GM12873 (cell line): Measurements from ENCODE around the gene LRRN2.

Experiments
- CTCF ChIP-seq: IDR thresholded peaks from 2 replicates; pipeline ENCODE4 v1.5.1; 2012; ENCODE audit warnings: low read depth, mild to moderate bottlenecking, moderate library complexity, low read length, control low read depth; ENCODE audit not compliant: insufficient read depth; ENCODE audit errors: missing control alignments

Gene LRRN2

GRCh38 chr1:204589409-204590038 lies 96.0 kb downstream of the LRRN2 start:
- TF ChIP-seq CTCF: no peak

- no peak for TF ChIP-seq CTCF
These were observed 96.7 kb downstream of the LRRN2 start for GRCh38 chr1:204588826-204589225.

GRCh38 chr1:204587621-204588020 lies 97.9 kb downstream of the LRRN2 start:
- TF ChIP-seq CTCF: no peak

GRCh38 chr1:204584699-204585372 lies 100.7 kb downstream of the LRRN2 start:
- TF ChIP-seq CTCF: no peak

DNA sequence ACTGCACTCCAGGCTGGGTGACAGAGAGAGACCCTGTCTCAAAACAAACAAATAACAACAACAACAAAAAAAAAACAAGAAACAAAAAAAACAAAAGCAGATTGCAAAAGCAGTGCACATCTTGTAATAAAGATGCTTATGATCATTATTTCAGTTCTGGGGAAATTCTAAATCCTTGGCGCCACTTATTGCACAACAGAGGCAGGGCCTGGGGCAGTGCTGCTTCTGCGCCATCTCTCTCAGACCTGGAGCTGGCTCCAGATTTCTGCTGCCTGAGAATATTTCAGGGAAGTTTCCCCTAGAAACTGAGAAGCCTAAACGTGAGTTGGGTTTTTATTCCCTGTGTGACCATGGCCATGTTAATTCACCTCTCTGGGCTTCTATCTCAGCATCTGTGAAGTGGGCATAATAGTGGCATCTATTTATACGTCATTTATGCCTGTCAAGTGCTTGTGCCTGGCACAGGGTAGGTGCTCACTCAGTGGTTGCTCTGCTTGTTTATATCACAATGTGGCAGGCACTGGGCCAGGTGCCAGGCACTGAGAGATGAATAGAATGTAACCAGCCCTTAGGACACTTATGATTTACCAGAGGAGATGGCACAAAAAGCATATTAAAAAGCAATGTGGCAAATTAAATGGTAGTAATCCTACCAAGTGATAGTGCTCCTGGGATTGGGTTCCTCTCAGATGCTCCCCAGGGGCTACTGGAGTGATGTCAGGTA lies 101.5 kb downstream of the LRRN2 start:
- TF ChIP-seq CTCF: no peak

DNA sequence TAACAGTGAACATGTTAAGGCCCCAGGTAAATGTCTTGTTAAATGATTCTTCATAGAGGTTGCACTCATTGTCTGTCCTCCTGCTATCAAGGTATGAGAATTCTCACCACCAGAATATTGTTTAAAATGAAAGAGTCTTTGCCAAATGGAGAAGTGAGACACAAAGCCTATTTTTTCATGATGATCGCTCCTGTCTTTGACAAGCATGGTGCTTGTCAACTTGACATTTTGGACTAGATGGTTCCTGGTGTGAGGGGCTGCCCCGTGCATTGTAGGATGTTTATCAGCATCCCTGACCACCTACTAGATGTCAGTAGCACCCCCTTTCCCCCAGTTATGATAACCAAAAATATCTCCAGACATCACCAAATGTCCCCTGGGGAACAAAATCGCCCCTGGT lies 103.8 kb downstream of the LRRN2 start:
- TF ChIP-seq CTCF: no peak

- TF ChIP-seq CTCF: no peak
These were observed 104.7 kb downstream of the LRRN2 start for GRCh38 chr1:204580862-204581261.
